ENCODE results near the gene MANBA.

DNA sequence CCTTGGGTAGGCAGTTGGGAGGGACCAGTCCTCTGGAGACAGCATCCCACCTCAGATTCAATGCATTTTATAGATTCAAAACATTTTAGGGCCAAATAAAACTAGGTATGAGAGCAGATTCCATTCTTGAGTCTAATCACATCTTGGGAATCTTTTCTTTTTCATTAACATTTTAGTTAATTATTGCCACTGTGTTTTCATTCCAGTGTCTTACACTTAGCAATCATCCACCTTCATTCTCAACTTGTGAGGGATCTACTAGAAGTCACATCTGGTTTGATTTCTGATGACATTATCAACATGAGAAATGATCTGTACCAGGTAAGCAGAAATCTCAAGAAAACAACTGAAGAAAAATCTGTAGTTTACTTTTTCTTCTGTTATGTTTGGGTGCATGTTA, 160.1 kb downstream of the MANBA start:
- TF ChIP-seq, protein P1, sequence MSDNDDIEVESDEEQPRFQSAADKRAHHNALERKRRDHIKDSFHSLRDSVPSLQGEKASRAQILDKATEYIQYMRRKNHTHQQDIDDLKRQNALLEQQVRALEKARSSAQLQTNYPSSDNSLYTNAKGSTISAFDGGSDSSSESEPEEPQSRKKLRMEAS (IDR thresholded peaks at IDR 0.05; ENCODE audit: low read depth, low read length): no peak
- TF ChIP-seq, protein P2, sequence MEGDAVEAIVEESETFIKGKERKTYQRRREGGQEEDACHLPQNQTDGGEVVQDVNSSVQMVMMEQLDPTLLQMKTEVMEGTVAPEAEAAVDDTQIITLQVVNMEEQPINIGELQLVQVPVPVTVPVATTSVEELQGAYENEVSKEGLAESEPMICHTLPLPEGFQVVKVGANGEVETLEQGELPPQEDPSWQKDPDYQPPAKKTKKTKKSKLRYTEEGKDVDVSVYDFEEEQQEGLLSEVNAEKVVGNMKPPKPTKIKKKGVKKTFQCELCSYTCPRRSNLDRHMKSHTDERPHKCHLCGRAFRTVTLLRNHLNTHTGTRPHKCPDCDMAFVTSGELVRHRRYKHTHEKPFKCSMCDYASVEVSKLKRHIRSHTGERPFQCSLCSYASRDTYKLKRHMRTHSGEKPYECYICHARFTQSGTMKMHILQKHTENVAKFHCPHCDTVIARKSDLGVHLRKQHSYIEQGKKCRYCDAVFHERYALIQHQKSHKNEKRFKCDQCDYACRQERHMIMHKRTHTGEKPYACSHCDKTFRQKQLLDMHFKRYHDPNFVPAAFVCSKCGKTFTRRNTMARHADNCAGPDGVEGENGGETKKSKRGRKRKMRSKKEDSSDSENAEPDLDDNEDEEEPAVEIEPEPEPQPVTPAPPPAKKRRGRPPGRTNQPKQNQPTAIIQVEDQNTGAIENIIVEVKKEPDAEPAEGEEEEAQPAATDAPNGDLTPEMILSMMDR (IDR thresholded peaks at IDR 0.05; ENCODE audit: low read depth, low read length): no peak

Measured in NB4 (cell line).